AG08396 (cell line): ENCODE data around the gene FERMT3.
"Not testable (repeated sequence)": the region's sequence is repeated elsewhere in the genome, so short reads cannot be mapped to it uniquely, and the experiment has no call there.

Experiments
- DNase-seq: peaks from one replicate; pipeline ENCODE4 v3.0.0; 2012; ENCODE audit warnings: low spot score, mixed read lengths

Gene FERMT3

GRCh38 chr11:64206457-64207255 lies at the start of gene FERMT3:
Gene FERMT3, plus strand, starts transcription at chr11:64206721. Its CDS starts 644 bp downstream, at chr11:64207365.
- DNase-seq: no peak

DNA sequence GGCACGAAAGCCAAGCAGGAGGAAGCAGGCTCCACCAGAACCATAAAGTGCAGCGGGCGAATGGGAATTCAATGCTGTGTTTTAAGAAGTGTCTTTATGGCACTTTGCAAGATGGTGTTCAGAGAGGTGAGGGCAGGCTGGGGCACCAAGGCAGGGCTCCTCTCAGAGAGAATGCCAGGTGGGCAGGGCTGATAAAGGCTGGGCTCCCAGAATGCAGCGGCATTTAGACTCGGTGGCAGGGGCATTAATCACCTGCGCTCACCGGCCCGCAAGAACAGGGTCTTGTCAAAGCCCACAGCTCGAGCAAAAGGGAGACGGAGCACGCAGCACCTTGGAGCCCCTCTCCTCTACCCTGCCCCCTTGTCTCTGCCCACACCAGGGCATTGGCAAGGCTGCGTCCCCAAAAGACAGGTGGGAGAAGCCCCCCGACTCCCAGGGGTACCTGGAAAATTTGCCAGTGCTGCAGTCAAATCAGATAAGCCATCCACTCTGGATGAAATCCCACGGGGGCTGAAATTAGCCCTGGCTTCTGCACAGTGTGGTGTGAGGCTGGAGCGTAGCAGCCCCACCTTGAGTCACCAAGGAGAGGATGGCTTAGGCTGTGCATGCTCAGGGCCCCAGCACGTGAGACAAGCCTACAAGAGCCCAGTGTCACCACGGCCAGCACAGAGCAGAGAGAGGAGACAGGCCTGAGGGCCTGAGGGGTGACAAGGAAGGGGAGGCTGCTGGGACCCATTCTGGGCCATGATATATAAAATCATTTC lies 48.7 kb upstream of the FERMT3 start:
- no peak for DNase-seq

DNA sequence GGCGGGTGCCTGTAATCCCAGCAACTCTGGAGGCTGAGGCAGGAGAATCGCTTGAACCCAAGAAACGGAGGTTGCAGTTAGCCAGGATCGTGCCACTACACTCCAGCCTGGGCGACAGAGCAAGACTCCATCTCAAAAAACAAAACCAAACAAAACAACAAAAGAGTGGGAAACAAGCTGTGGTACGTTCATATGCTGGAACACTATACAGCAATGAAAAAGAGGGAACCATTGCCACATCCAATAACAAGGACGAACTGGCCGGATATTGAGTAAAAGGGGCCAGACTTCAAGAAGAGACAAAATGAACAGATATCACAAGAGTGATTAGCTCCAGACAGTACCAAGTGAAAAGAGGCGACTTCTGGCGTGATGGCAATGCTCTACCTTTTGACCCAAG lies 45.5 kb upstream of the FERMT3 start:
- no peak for DNase-seq

DNA sequence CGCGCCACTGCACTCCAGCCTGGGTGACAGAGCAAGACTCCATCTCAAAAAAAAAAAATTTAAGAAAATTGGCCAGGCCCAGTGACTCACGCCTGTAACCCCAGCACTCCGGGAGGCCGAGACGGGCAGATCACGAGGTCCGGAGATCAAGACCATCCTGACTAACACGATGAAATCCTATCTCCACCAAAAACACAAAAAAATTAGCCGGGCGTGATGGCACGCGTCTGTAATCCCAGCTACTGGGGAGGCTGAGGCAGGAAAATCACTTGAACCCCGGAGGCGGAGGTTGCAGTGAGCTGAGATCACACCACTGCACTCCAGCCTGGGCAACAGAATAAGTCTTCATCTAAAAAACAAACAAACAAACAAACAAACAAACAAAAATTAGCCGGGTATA lies 43.8 kb upstream of the FERMT3 start:
- DNase-seq: not testable (repeated sequence)

GRCh38 chr11:64163951-64164350 lies 42.6 kb upstream of the FERMT3 start:
- DNase-seq: no peak

DNA sequence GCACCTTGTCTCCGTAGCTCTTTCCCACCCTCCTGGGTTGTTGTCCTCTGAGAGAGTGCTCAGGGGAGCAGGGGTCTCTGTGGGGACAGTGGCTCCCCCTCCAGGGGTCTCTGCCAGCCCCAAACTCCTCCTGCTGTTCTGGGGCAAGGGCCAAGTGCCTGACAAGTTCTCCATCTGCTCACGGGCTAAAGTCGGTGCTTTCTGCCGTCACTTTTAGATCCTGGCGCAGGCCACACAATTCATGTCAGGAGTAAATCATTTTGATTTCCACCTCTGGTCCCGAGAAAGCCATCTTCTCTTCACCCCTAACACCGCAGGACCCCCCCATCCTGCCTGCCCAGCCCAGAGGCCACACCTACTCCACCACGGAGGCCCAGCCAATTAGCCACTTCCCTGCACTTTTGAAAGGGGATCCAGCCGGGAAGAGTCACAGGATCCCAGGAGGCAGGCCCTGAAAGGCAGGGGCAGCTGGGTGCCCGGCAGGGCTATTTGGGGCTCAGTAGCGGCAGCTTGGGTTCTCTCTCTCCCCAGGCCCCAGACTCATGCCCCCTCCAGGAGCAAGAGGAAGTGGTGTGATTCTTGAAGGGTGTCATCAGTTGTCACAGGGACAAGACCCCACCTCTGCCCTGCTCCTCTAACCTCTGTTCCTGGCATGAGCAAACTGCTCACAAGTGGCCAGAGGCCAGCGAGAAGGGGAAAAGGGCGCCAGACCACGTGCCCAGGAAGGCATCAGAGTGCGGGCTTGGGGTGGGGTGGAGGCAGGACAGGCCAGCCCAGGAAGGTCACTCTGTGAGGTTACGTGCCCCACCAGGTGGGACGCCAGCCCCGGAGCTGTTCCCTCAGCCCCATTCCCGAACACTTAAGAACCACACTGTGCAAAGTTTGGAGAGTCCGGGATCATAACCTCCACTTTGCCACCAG lies 41.9 kb upstream of the FERMT3 start:
- DNase-seq: no peak

GRCh38 chr11:64165481-64165841 lies 41.1 kb upstream of the FERMT3 start:
- DNase-seq: no peak

DNA sequence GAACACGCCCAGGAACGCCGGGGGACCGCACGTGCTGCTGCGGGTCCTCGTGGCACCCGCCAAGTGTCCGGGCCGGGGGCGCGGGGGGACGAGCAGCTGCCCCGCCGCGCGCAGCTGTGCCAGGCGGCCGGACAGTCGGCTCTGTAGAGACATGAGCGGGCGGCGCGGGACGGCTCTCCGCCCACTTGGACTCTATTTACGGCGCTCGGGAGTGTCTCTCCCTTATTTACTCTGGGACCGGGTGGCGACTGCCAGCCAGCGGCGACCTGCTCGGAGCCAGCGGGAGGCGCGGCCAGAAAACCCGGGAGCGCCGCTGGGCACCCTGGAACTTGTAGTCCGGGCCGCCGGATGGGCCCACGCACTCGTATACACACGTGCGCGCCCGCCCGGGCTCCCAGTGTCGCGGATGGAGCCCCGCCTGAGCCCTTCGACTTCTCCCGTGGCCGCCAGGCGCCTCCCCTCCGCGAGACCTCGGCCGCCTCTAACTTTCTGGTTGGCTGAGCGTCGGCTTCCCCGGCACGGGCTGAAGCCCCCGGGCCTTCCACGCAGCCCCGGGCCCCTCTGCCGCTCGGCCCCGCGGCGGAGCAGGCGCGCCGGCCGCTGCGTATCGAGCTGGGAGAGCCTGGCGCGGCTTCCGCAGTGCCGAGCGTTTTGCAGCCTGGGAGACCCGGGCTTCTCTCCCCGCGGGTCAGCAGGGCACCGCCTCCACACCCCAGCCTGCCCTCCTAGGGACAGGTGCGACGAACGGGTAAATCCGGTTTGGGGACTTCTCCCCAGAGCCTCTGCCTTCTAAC lies 40.5 kb upstream of the FERMT3 start, which contains the start of gene MACROD1:
Gene MACROD1 (minus strand): TSS at position 272 of the 794 bp plus-strand sequence. CDS start 119 bp downstream, at position 153.
- DNase-seq: peak; percentile 95

GRCh38 chr11:64170419-64170818 lies 36.1 kb upstream of the FERMT3 start:
- DNase-seq: no peak

GRCh38 chr11:64173616-64174355 lies 32.7 kb upstream of the FERMT3 start:
- no peak for DNase-seq

- DNase-seq: no peak
Observed at GRCh38 chr11:64176751-64177150, 29.8 kb upstream of the FERMT3 start.

- no peak for DNase-seq
Observed at GRCh38 chr11:64178203-64178602, 28.3 kb upstream of the FERMT3 start.

DNA sequence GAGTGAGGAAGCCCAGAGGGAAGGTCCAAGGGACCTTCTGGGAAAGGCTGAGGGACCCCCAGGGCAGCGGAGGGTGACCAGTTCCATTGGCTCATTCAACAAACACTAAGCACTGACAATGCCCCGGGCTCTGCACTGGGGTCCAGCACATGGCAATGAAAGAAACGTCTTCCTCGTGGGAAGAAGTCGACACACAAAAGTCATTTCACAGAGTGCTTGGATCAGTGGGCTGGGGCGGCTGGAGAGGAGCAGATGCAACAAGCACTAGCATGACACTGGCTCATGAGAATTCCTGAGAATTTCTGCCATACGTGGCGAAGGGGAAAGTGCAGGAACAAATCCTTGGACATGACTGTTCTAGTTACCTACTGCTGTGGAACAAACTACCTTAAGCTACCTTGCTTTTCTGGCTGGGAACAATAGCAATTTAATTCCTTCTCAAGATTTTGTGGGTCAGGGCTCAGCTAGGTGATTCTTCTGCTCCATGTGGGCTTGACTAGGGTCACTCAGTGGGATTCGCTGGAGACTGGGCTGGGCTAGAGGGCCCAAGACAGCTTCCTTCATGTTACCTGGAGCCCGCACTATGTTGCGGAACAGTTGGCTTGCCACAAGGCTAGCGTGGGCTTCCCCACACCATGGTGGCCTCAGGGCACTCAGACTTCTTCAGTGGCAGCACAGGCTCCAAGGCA lies 27.4 kb upstream of the FERMT3 start:
- no peak for DNase-seq

DNA sequence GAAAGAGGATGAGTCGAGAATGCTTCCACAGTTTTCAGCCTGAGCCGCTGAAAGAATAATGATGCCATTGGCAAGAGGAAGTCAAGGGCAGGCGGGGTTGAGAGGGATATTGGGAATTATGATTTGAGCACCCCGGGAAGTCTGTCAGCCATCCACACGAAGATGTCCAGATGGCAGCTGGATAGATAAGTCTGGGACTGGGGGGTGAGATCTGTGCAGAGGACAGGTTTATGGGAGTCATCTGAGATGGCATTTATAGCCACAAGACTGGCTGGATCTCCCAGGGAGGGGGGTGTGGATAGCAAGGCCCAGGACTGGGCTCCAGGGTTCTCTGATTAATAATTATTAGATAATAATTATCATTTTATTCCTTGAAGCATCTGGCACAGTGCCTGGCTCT lies 25.6 kb upstream of the FERMT3 start:
- DNase-seq: no peak

- DNase-seq: peak; percentile 93
Observed at GRCh38 chr11:64181506-64182411, 24.8 kb upstream of the FERMT3 start.

- DNase-seq: no peak
Observed at GRCh38 chr11:64183890-64184289, 22.6 kb upstream of the FERMT3 start.

DNA sequence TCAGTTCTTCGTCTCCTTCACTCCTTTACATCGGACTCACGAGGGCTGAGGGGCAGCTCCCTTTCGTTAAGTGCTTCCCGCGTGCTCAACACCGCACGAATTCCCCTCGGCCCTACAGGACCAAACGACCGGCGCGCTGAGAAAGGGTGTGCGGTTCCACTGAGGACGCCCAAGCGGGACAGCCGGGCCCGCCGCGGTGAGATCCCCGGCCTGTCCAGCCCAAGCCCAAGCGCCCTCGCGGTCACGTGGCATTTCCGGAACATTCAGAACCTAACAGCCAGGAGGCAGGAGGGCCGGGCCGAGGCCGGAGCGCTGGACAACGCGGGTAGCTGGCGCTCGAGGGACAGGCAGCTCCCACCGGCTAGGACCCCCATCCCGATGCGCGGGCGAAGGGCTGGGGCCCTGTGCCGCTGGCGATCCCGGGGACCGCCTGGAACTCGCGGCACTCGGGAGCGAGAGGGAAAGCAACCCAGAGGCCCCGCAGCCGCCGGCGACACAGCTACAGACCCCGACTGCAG lies 21.3 kb upstream of the FERMT3 start:
- peak; percentile 83 for DNase-seq

DNA sequence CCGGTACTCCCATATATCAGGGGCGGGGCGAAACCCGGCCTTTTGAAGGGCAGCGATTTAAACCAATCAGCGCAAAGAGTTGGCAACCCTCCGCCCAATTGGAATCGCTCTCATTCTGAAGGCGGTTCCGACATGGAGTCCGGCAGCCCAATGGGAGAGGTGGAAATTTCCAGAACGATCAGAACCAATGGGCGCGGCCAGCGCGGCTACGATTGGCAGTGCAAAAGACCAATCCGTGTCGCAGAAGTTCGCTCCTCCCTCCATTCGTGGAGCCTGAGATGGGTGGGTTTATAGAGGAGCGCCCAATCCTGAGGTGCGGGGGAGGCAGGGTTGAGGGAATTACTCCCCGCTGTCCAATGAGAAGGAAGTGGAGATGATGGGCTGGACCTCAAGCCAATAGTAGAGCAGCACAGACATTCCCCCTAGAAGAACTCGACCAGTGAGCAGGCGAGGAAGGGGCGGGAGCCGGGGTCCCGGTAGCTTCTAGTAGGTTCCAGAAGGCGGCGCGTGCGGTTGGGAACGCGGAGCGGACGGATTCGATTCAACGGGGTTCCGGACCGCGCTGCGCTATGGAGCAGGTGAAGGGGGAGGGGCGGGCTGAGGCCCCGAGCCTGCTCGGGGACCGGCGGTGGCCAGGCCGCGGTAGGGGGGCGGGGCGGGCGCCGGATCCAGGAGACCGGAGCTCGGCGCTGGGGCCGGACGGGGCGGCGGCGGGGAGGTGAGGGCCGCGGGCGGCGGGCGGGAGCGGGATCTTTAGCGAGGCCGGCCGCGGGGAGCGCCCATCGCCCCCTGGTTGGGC lies 20.6 kb upstream of the FERMT3 start, which contains the start of gene STIP1:
Gene STIP1 (plus strand): TSS at position 479 of the 799 bp plus-strand sequence. CDS start 91 bp downstream, at position 570.
- DNase-seq: peak; percentile 99
